GM18511 (cell line): ENCODE measurements around the gene HMG20A.

Source experiments
- ATAC-seq: cut with Tn5 transposase; IDR thresholded peaks from one replicate; pipeline ENCODE4 v1.9.1; 2021; ENCODE audit warnings: mild to moderate bottlenecking, moderate library complexity; ENCODE audit not compliant: unreplicated experiment

The HMG20A gene

GRCh38 chr15:77474310-77474988 lies 53.8 kb downstream of the HMG20A start:
- ATAC-seq, result no peak

DNA sequence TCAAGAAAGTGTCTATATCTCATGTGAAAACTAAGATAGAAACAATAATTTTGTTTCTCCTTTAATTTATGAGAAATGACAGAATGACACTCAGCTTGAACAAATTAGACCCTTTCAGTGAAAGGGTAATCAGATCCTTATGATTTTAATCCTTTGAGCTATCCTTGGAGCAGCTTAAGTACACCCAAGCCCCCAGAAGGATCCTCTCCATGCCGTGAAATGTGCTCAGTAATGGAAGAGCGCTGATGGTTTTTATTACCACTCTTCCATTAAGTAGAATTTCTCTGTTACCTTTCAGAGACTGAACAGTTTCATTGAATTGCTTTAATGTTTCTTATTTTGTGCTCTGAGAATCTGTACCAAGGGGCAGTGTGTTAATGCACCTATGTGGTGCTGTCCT lies 54.3 kb downstream of the HMG20A start:
- no peak for ATAC-seq

DNA sequence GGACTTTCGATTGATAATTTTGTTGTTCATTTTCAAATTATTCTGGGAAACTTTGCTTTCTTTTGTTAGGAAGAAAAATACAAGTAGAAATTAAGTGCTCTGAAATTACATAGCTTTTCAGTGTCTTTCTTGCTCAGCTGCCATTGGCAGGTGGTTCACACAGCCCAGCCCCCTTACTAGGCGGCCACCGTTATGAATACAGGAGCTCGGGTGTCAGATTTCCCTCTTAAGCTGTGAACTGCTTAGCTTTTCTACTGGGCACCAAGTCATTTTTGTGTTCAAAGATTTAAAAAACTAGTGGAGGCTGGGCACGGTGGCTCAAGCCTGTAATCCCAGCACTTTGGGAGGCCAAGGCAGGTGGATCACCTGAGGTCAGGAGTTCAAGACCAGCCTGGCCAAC lies 55.2 kb downstream of the HMG20A start:
- no peak for ATAC-seq

GRCh38 chr15:77476995-77477394 lies 56.3 kb downstream of the HMG20A start:
- no peak for ATAC-seq

DNA sequence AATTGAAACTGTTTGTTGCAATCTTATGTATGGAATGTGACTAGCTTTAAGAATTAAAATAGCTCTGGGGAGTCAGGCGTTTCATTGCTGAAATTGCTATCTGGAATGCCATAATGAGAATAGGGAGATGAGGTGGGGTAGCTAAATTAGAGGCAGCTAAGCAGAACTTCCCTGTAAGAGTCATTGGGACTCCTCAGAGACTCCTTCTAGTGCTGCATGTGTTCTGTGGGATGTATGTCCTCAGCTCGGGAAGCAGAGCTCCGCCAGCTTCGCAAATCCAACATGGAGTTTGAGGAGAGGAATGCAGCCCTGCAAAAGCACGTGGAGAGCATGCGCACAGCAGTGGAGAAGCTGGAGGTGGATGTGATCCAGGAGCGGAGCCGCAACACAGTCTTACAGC lies 57.4 kb downstream of the HMG20A start:
- no peak for ATAC-seq

GRCh38 chr15:77479015-77479414 lies 58.3 kb downstream of the HMG20A start:
- no peak for ATAC-seq

GRCh38 chr15:77480859-77481633 lies 60.4 kb downstream of the HMG20A start:
- ATAC-seq, result no peak

GRCh38 chr15:77481670-77482069 lies 61.0 kb downstream of the HMG20A start:
- no peak for ATAC-seq

GRCh38 chr15:77482570-77482969 lies 61.9 kb downstream of the HMG20A start:
- no peak for ATAC-seq

GRCh38 chr15:77483425-77484140 lies 62.9 kb downstream of the HMG20A start:
- no peak for ATAC-seq

GRCh38 chr15:77484994-77485393 lies 64.3 kb downstream of the HMG20A start:
- ATAC-seq, result no peak

DNA sequence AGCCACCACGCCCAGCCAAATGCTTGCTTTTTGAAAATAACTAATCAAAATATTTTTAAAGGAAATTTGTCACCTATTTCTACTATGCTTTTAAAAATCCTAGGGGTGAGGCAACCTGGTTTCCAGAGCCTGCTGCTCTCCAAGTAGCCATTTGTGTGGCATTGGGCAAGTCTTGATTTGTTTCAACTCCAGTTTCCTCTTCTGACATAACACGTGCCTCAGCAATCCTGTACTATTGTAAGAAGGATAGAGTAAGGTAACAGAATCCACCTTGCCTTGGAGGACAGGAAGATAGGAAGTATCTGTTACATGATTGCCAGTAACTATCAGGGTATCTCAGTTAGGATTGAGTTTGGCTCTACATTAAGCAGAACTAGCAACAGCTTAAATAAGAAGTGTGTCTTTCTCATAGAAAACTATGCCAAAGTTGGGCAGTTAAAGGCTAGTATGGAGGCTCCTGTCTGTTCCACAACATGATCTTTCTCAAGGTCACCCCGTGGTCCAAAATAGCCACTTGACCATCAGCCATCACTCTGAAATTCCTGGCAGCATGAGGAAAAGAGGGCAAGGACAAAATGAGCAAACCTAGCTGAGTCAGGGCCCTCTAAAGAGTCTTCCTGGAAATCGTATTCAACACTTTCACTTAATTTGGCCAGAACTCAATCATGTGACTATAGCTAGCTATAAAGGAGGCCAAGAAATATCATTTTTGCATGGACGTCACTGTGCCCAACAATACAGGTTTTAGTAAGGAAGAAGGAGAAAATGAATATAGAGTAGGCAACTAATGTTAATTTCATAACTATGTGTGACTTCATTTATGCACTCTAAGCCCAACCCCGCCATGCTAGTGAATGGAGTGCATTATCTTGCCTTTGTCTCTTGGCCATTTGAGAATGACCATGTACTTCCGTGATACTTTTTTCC lies 66.1 kb downstream of the HMG20A start:
- no peak for ATAC-seq

GRCh38 chr15:77487469-77487842 lies 66.8 kb downstream of the HMG20A start:
- no peak for ATAC-seq

GRCh38 chr15:77487888-77488287 lies 67.2 kb downstream of the HMG20A start:
- ATAC-seq, result no peak

DNA sequence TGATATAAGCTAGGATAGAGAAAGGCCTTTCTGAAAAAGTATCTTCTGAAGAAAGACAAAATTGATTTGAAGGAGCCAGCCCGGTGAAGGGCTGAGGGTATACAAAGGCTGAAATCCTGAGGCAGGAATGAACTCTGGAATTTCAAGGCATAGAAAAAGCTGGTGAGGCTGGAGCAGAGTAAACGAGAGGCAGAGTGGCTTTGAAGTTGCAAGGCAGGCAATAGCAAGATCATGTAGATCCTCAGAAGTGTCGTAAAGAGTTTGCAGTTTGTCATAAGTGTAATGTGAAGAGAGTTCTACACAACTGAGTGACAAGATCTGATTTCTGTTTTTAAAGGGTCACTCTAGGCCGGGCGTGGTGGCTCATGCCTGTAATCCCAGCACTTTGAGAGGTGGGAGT lies 69.0 kb downstream of the HMG20A start:
- no peak for ATAC-seq

DNA sequence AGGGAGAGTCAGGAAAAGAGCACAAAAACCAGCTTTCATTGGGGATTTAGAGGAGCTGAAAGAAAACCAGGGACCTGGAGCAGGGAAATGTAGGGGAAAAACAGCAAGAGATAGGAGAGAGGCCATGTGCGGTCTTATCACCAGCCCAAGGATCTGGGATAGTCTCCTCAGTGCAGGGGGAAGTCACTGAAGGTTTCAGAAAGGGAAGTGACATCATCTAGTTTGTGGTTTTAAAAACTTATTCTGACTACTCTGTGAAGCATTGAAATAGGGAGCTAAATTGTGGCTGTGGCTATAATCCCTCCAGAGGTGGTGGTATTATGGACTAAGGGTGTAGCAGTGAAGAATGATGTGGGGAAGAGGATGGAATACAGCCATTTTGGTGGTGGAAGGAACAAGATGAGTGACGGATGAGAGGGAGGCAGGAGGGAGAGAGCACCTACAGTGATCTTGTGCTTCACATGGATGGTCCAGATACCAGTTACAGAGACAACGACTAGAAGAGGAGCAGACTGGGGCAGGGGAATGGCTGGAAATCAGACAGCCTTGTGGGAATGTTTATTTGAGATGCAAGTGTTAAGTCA lies 72.7 kb downstream of the HMG20A start:
- ATAC-seq, result no peak

DNA sequence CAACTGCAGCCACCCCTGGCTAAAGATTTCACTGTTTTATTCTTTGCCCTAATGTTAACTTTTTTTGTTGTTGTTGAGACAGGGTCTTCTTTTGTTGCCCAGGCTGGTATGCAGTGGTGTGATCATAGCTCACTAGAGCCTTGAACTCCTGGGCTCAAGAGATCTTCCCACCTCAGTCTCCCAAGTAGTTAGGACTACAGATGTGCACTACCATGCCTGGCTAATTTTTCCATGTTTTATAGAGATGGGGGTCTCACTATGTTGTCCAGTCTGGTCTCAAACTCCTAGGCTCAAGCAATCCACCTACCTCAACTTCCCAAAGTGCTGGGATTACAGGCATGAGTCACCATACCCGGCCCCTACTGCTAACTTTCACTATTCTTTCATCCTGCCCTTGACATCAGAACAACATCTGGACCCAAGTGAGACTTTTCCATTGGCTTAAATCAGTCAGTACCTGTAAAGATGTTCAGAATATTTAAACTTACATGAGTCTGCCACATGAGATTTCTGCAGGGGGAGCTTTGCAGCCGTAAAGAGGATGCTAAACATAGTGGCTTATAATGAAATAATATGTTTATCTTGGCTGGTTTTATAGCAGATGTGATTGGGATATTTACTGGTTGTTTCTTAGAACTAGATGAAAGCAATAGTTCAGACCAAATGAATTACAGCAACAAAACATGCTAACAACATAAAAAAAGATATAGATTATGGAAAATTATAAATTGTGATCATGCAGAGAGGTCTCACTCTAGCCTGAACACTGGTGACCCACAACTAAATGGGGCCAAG lies 73.6 kb downstream of the HMG20A start:
- ATAC-seq, result no peak

GRCh38 chr15:77494964-77495363 lies 74.3 kb downstream of the HMG20A start:
- ATAC-seq, result no peak

DNA sequence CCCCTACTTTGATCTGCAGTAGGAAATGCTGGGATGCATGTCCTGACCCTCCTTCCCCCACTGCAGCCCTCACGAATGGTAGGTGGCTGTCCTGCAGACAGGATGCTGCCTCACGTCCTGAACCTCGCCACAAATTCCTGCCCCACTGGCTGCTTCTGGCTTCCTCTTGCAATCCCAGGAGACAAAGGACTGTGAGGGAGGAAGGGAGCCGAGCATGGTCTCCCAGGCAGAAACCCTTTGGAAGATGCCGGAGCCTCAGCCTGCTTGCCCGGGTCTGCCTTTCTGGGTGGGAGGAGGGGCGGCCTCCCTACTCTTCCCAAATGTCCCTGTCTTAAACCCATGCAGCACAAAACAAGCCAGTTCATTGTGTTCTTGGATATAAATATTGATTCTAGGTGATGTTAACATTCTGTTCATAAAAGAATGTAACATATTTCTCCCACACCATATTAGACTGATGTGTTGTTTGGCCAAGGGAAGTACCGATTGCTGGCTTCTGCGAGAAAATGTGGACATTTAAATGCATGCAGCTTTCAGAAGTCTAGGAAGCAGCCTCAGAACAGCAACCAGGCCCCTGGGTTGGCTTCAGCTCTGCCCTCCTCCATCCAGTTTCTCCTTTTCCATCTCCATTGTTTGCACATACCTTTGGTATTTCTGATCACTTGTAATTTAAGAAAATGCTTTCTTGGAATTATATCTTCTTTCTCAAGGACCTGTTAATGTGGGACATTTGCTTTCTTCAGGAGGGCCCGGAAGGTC lies 75.3 kb downstream of the HMG20A start:
- ATAC-seq, result no peak
